Stimulated activated naive CD4-positive, alpha-beta T cell treated with Interleukin-2 at 50 U/mL for 16 hours (primary cell): ENCODE measurements around the gene CENPP.
"Not testable (repeated sequence)": the region's sequence is repeated elsewhere in the genome, so short reads cannot be mapped to it uniquely, and the experiment has no call there.

ENCODE experiments used
- DNase-seq: peaks from one replicate; lab custom pipeline; 2025; lab: John Stamatoyannopoulos, UW

Gene CENPP

GRCh38 chr9:92380603-92381002 lies 54.9 kb downstream of the CENPP start:
- no peak for DNase-seq

GRCh38 chr9:92381775-92382174 lies 56.0 kb downstream of the CENPP start:
- DNase-seq: no peak

DNA sequence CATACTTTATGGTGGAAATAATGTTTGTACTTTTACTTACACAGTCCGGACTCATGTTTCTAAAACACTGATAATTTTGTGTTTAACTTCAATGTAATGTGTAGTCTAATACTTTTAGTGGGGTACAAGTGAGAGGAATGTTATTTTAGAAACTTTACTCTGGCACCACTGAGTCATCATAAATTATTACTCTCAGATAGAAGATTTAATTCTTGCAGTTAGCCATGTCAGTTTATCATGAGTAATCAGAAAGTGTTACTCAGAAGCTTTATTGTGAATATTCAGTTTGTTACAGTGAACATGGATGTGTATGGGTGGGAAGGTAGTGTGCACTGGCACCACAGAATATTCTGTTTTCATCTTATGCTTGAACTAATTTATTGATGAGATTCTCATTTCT lies 58.6 kb downstream of the CENPP start:
- DNase-seq: no peak

DNA sequence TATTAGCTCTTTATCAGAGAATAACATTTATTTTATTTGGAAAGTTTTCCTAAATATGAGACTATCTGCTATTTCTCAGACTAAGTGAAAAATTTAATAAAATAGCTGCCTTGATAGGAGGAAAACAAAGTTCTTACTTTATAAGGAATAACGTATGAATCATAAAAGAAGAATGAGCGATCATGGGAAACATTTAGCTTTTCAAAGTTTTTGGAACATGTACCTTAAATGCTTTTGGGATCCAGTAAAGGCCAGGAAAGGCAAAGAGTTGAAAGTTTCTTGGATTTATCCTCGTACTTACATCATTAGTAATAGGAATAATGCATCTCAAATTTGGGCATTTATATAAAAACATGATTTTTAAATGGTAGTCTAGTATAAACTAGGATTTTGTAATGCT lies 59.2 kb downstream of the CENPP start:
- no peak for DNase-seq

DNA sequence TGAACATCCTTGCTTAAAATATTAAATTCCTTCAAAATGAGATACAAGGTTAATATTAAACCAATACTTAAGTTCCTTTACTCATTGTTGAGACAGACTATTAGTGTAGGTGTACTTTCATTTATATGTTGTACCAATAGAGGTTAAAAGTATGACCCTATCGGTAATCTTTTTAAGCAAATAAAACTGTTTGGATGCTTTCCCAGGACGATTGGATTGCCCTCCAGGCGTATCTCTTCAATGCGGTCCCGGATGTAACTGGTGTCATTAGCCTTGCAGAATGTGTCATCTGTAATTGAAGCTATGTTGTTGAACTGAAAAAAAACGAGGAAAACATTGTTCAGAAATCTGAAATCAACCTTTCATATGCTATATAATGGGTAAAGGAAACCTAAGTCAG lies 59.7 kb downstream of the CENPP start:
- no peak for DNase-seq

DNA sequence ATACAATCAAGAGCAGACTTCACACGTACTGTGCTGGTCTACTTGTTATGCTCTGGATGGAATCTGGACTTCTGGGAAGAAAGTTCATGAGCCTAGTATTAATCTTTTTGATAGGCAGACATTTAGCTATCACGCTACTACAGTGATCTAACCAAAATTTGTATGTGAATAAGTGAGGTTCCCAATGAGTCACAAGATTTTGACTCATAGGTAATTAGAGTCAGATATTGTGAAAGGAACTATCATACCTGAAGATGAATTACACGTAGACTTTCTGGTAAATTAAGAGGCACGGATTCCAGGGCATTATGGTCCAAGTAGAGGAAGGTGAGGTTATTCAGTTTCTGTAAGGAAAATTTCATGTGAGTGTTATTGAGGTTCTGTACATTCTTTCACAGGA lies 60.2 kb downstream of the CENPP start:
- DNase-seq: no peak

DNA sequence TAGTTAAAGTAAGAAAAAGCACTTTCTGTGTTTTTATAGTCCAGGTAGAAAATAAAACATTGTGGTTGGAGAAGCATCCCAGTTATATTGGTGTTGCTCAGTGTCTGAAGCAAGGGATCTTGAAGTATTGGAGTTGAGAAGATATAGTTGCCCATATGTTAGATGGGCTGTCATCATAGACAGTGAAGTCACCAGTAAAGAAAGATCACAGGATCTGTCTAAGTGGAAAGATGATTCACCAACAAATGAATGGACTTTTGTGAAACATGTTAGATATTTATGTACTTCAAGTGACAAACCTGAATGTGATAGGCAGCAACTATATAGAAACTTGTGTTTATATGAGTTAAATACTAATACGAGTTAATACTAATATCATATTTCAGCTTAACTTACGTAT lies 66.9 kb downstream of the CENPP start:
- no peak for DNase-seq

- no peak for DNase-seq
These were observed 67.9 kb downstream of the CENPP start for GRCh38 chr9:92393686-92394085.

DNA sequence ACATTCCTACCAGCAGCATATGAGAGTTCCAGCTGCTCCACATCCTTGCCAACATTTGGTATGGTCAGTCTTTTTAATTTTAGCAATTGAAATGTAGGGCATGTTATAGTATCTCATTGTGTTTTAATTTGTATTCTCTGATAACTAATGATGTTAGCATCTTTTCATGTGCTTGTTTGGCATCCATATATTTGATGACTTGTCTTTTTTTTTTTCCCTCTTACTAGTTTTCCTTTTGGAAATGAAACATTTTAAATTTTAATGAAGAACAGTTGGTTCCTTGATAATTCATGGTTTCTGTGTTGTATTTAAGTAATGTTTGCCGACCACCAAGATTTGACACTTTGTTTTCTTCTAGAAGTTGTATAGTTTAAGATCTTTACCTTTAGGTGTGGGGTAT lies 69.9 kb downstream of the CENPP start:
- DNase-seq: no peak

- DNase-seq: no peak
These were observed 72.1 kb downstream of the CENPP start for GRCh38 chr9:92397853-92398252.

- DNase-seq: no peak
These were observed 76.6 kb downstream of the CENPP start for GRCh38 chr9:92402360-92402759.

DNA sequence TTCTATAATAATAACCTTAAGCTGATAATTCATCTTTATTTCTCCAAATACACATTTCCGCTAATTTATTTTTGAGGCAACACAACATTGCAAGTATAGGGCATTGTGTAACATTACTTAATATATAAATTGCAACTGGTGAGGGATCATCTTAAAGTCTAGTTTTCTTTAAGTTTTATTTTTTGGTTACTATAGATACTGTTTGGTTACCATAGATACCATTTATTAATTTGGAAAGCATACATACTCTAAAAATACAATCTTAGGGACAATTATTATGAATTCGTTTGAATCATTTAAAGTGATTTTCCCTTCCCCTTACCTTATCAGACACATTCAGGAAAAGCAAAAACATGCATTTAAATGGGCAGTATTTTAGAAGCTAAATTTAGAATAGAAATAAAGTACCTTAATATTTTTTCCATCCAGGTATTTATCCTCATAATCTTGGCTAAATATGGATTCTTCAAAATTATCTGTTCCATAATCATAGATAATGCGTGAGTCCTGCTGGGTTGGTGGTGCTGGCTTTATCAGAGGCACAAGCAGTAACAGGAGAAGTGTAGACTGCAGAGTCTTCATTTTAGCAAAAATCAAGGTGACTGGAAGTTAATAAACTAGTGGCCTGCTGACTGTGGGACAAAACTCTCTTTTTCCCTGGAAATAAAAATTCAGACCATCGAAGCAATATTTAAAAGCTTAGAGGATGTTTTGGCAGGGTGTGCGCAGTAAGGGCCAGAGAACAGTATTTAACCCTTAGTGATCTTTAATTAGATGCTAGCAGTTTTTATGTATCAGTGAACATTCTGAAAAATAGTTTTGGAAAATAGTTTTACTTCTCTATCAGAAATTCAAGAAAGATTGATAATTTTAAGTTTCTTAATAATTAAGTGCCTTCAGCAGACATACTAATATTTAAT lies 77.3 kb downstream of the CENPP start:
- DNase-seq: no peak

- DNase-seq: no peak
These were observed 78.5 kb downstream of the CENPP start, which contains the start of gene OGN for GRCh38 chr9:92404042-92404836. Gene OGN, minus strand, starts transcription at chr9:92404578. Its CDS starts 1,171 bp downstream, at chr9:92403407.

GRCh38 chr9:92405818-92406217 lies 80.1 kb downstream of the CENPP start:
- no peak for DNase-seq

DNA sequence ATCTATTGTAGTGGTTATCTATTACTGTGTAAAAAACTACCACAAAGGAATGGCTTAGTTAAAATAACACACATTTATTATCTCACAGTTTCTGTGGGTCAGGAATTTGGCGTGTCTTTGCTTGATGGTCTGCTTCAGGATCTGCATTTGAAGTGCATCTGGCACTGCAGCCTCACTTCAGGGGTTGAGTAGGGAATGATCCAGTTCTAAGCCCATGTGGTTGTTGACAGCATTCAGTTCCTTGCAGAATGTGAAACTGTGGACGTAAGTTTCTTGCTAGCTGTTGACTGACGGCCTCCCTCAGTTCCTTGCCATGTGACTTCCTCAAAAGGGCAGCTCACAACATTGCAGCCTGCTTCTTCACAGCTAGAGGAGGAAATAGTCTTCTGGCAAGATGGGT lies 80.7 kb downstream of the CENPP start:
- DNase-seq: no peak

DNA sequence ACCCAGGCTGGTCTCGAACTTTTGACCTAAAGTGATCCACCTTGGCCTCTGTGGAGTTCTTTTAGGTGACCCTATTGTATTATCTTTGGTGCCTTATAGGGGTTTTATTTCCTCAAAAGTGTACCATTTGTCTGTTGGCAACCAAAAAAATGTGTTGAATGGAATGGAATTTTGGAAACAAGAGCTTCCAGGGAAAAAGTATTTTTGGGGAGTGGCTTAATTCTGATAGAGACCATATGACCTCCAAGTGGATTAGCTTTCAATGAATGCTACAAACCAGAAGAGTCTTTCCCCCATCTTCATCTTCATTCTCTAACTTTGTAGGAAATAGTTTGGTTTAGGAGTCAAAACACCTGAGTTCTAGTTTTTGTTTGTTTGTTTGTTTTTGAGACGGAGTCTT lies 82.1 kb downstream of the CENPP start:
- no peak for DNase-seq

- DNase-seq: no peak
These were observed 83.2 kb downstream of the CENPP start for GRCh38 chr9:92408747-92409478.

DNA sequence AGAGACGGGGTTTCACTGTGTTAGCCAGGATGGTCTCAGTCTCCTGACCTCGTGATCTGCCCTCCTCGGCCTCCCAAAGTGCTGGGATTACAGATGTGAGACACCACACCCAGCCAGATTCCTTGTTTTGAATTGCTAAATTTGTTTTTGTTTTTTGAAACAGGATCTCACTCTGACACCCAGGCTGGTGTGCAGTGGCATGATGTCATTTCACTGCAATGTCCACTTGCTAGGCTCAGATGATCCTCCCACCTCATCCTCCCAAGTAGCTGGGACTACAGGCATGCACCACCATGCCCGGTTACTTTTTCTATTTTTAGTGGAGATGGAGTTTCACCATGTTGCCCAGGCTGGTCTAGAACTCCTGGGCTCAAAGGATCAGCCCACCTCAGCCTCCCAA lies 85.4 kb downstream of the CENPP start:
- DNase-seq: not testable (repeated sequence)

- no peak for DNase-seq
These were observed 88.8 kb downstream of the CENPP start for GRCh38 chr9:92414566-92414965.

- DNase-seq: no peak
These were observed 97.0 kb downstream of the CENPP start for GRCh38 chr9:92422611-92423338.

DNA sequence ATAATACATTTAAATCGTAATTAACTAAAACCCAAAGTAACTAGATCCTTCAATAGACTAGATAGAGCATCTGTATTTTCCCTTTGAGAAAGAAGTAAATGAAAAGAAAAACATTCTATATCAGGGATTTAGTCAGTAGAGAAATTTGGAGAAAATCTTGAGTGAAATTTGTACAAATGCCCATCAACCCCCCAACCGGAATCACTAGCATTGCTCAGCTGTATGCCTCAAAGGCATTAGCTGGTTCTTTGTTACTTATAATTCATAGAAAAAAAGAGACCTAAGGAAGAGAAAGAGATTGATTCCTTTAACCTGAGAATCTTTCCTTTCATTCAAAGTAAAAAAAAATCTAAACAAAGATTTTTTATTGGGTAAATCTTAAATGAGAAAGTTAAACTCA lies 97.9 kb downstream of the CENPP start:
- no peak for DNase-seq

- DNase-seq: no peak
These were observed 98.6 kb downstream of the CENPP start, which contains the start of gene OMD for GRCh38 chr9:92424340-92424739. Gene OMD, minus strand, starts transcription at chr9:92424471. Its CDS starts 6,913 bp downstream, at chr9:92417558.
